GM12878 (cell line): ENCODE measurements around the gene ZDHHC14. TPM values are rescaled to one million over a fixed set of nuclear protein-coding genes. Genes with fewer than 3 reads are reported as not detected.

ENCODE experiments used
- ATAC-seq: fragments of 200-7000 bp; cut with Tn5 transposase; 3 replicates; pipeline ENCODE4 v1.9.1; 2020; ENCODE audit warnings: mild to moderate bottlenecking, moderate library complexity
- BruUV-seq: library from RNA; stranded (reverse); fragments of 400-500 nt; replicated peaks from 2 replicates; lab custom pipeline; 2021; lab: Mats Ljungman, UMichigan
- CTCF ChIA-PET: fragments of 300-600 bp; sonication (Branson Sonifier 250); formaldehyde crosslinking; extraction: SDS; loops from one replicate; lab custom pipeline; 2021; ENCODE audit warnings: inconsistent platforms; lab: Yijun Ruan, JAX
- POLR2A ChIA-PET: fragments of 350-600 bp; formaldehyde crosslinking; extraction: SDS; loops from one replicate; lab custom pipeline; 2021; ENCODE audit warnings: inconsistent platforms; lab: Charles Lee
- RAD21 ChIA-PET: fragments of 300-600 bp; sonication (Branson Sonifier 250); formaldehyde crosslinking; loops from one replicate; lab custom pipeline; 2023; ENCODE audit warnings: antibody characterized with exemption; ENCODE audit not compliant: unreplicated experiment; lab: Charles Lee
- SMC1A ChIA-PET: fragments of 300-600 bp; sonication (Branson Sonifier 250); formaldehyde crosslinking; loops from one replicate; lab custom pipeline; 2023; ENCODE audit not compliant: unreplicated experiment, uncharacterized antibody; lab: Charles Lee
- DNase-seq: peaks from one replicate; pipeline ENCODE4 v3.0.0-alpha.2; 2011; ENCODE audit warnings: low read depth, low spot score
- FAIRE-seq: peaks from 3 replicates; lab custom pipeline; 2011; peaks lifted over from hg19 to GRCh38; lab: Jason Lieb, UNC
- H2AFZ ChIP-seq: 2 replicates; pipeline ENCODE4 v1.6.0; 2011; ENCODE audit warnings: low read depth, low read length, control low read depth; ENCODE audit not compliant: control insufficient read depth
- H3K27ac ChIP-seq: 2 replicates; pipeline ENCODE4 v1.5.1; 2011; ENCODE audit warnings: control low read depth; ENCODE audit not compliant: control insufficient read depth, insufficient read depth
- H3K27me3 ChIP-seq, 2 experiments: replicated peaks in 1 of 2; 2 replicates each; pipeline versions ENCODE4 v1.6.0 to v1.6.1; 2011; ENCODE audit warnings: low read length in 1 of 2; ENCODE audit not compliant: control insufficient read depth in 2 of 2, insufficient read depth in 2 of 2
- H3K36me3 ChIP-seq, 2 experiments: 2 replicates each; pipeline ENCODE4 v1.5.1; 2011; ENCODE audit warnings: low read length in 1 of 2; ENCODE audit not compliant: control insufficient read depth in 2 of 2, insufficient read depth in 2 of 2
- H3K4me1 ChIP-seq: 2 replicates; pipeline ENCODE4 v1.6.1; 2011; ENCODE audit warnings: mild to moderate bottlenecking, low read length, moderate library complexity, mixed read lengths; ENCODE audit not compliant: control insufficient read depth, insufficient read depth
- H3K4me2 ChIP-seq: 2 replicates; pipeline ENCODE4 v1.6.0; 2011; ENCODE audit warnings: control low read depth; ENCODE audit not compliant: control insufficient read depth, insufficient read depth
- H3K4me3 ChIP-seq: fragments of 200-600 bp; sonication (generic); 2 replicates; pipeline ENCODE4 v1.5.1; 2016
- H3K79me2 ChIP-seq: 2 replicates; pipeline ENCODE4 v1.6.0; 2011; ENCODE audit warnings: low read length; ENCODE audit not compliant: control insufficient read depth, insufficient read depth
- H3K9ac ChIP-seq: 2 replicates; pipeline ENCODE4 v1.8.0; 2011; ENCODE audit warnings: low read length, control low read depth, mixed read lengths; ENCODE audit not compliant: control insufficient read depth, insufficient read depth
- H3K9me3 ChIP-seq: replicated peaks from 3 replicates; pipeline ENCODE4 v1.5.1; 2011; ENCODE audit warnings: mild to moderate bottlenecking, low read length; ENCODE audit not compliant: control insufficient read depth, insufficient read depth
- H4K20me1 ChIP-seq: 2 replicates; pipeline ENCODE4 v1.6.0; 2011; ENCODE audit not compliant: control insufficient read depth, insufficient read depth
- BCL3 ChIP-seq: IDR thresholded peaks from 2 replicates; pipeline ENCODE4 v1.6.1; 2011; ENCODE audit warnings: borderline replicate concordance, low read depth, mild to moderate bottlenecking, moderate library complexity, low read length; ENCODE audit not compliant: insufficient read depth, poor library complexity, severe bottlenecking
- CHD4 ChIP-seq: fragments of 200-600 bp; sonication (generic); IDR thresholded peaks from 2 replicates; pipeline ENCODE4 v1.6.1; 2016; ENCODE audit warnings: mild to moderate bottlenecking
- EGR1 ChIP-seq, 2 experiments: IDR thresholded peaks; 1 replicate in 1 of 2; 2 replicates in 1 of 2; pipeline ENCODE4 v1.6.1; 2011 to 2012; ENCODE audit warnings: low read depth in 2 of 2, low read length in 2 of 2, borderline replicate concordance in 1 of 2, mild to moderate bottlenecking in 1 of 2, moderate library complexity in 1 of 2
- EP300 ChIP-seq, 2 experiments: fragments of 150-350 bp in 1 of 2; IDR thresholded peaks; 2 replicates each; pipeline ENCODE4 v1.6.1; 2011 to 2012; ENCODE audit warnings: low read depth in 2 of 2, low read length in 2 of 2, borderline replicate concordance in 1 of 2, improper control_type of control experiment in 1 of 2, inconsistent platforms in 1 of 2; ENCODE audit not compliant: control insufficient read depth in 1 of 2
- HCFC1 ChIP-seq: fragments of 150-350 bp; IDR thresholded peaks from 2 replicates; pipeline ENCODE4 v1.6.1; 2014; ENCODE audit warnings: low read length
- HDGF ChIP-seq: fragments of 450-650 bp; IDR thresholded peaks from 2 replicates; pipeline ENCODE4 v1.6.1; 2016; ENCODE audit warnings: antibody characterized with exemption
- IKZF2 ChIP-seq, 2 experiments: fragments of 450-650 bp; IDR thresholded peaks; 2 replicates each; pipeline ENCODE4 v1.6.1; 2017; ENCODE audit warnings: mild to moderate bottlenecking in 2 of 2, moderate library complexity in 2 of 2
- IRF5 ChIP-seq: fragments of 450-650 bp; IDR thresholded peaks from 2 replicates; pipeline ENCODE4 v1.6.1; 2017; ENCODE audit warnings: borderline replicate concordance
- JUNB ChIP-seq: IDR thresholded peaks from 2 replicates; pipeline ENCODE4 v1.6.1; 2016; ENCODE audit warnings: antibody characterized with exemption, mild to moderate bottlenecking
- MLLT1 ChIP-seq: fragments of 450-650 bp; IDR thresholded peaks from 2 replicates; pipeline ENCODE4 v1.6.1; 2016; ENCODE audit warnings: mild to moderate bottlenecking
- PAX5 ChIP-seq: IDR thresholded peaks from 2 replicates; pipeline ENCODE4 v1.6.1; 2011; ENCODE audit warnings: low read depth, low read length, borderline replicate concordance
- SMARCA5 ChIP-seq: fragments of 450-650 bp; IDR thresholded peaks from 2 replicates; pipeline ENCODE4 v1.6.1; 2017; ENCODE audit warnings: mild to moderate bottlenecking
- SREBF2 ChIP-seq: IDR thresholded peaks from 2 replicates; pipeline ENCODE4 v1.6.1; 2012; ENCODE audit warnings: mild to moderate bottlenecking, low read length
- SUPT20H ChIP-seq: IDR thresholded peaks from 2 replicates; pipeline ENCODE4 v1.6.1; 2011; ENCODE audit warnings: low read depth, mild to moderate bottlenecking, low read length, moderate library complexity, borderline replicate concordance; ENCODE audit not compliant: control insufficient read depth
- TARDBP ChIP-seq: IDR thresholded peaks from 2 replicates; pipeline ENCODE4 v1.6.1; 2016; ENCODE audit warnings: borderline replicate concordance
- WGBS: methylation state at CpG from one replicate; pipeline ENCODE4 v1.1.6; 2016; ENCODE audit warnings: low lambda C conversion rate; ENCODE audit not compliant: insufficient replicate concordance, insufficient coverage; ENCODE audit errors: missing lambda C conversion rate; 5-methylcytosine and 5-hydroxymethylcytosine counted together
- in situ Hi-C: fragments of 300-500 bp; cut with MboI; formaldehyde crosslinking; loops from 9 replicates; pipeline ENCODE4 v1.14.3; 2018; ENCODE audit warnings: mixed read lengths
- intact Hi-C: fragments of 100-400 bp; cut with micrococcal nuclease; formaldehyde crosslinking; loops from one replicate; pipeline ENCODE4 v1.14.2; 2022; ENCODE audit not compliant: unreplicated experiment
- polyA plus RNA-seq, 11 experiments: library from polyadenylated mRNA; depleted of rRNA in 4 of 11; unstranded in 6 of 11; stranded (reverse) in 5 of 11; fragments of >200 nt; fragmentation: Nextera tagmentation in 4 of 11; fragmentation: Illumina TruSeq in 1 of 11; extraction: Ambion mirVana in 4 of 11; extraction: Trizol in 1 of 11; gene quantifications; 1 replicate in 1 of 11; 2 replicates in 10 of 11; pipeline versions ENCODE4 v1.2.1 to v1.2.3, GENCODE V29; 2011 to 2016; ENCODE audit warnings: inconsistent platforms in 2 of 11, missing spikeins in 2 of 11, low read depth in 1 of 11
- total RNA-seq, 4 experiments: library from RNA; depleted of rRNA in 3 of 4; stranded (reverse); fragments of >200 nt in 3 of 4; fragmentation: Illumina TruSeq in 1 of 4; extraction: Trizol in 1 of 4; gene quantifications; 2 replicates each; pipeline versions ENCODE4 v1.2.1 to v1.2.3, GENCODE V29; 2013 to 2021
- TF ChIP-seq, protein P1 (sequence below): IDR thresholded peaks from 2 replicates; pipeline ENCODE4 v1.6.1; 2012; ENCODE audit warnings: low read length, inconsistent platforms
- TF ChIP-seq, protein P2 (sequence below): fragments of 450-650 bp; formaldehyde crosslinking; IDR thresholded peaks from 2 replicates; pipeline ENCODE4 v1.4.0; 2022; ENCODE audit warnings: mild to moderate bottlenecking, moderate library complexity

Gene ZDHHC14
- total and polyA plus RNA-seq, 10 of the 15 experiments (the other 5 are each of a cell fraction or from before 2014, with no cell fraction given), result 0.15 to 16.0 (median 0.76) TPM; not detected in 1

DNA sequence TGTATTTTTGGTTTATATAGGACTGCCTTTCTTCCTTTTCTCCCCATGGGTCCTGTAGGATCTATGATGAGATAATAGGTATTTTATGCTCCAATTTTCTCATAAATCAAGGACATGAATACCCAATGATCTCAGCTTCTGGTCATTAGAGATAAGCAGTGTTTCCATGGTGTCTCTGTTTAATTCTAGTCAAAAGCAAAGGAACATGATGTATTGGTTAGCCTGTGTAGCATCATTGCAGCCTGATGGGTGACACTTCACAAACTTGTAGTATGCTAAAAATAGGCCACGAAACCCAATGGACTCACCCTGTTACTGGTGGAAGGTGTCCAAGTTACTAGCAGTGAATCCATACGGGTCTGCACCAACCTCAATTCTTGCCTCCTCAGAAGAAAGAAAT, 325.9 kb downstream of the ZDHHC14 start:
- no peak overlapping the region for H2AFZ ChIP-seq
- intact Hi-C loops, result no loop called here
- no peak overlapping the region for H3K9ac ChIP-seq
- H3K4me1 ChIP-seq, result no peaks in the 10 kb centered on the region
- POLR2A ChIA-PET, result no interaction called here
- no peaks in the 10 kb centered on the region for H3K27me3 ChIP-seq
- H3K27ac ChIP-seq, result no peak overlapping the region
- in situ Hi-C loops, result no loop called here
- RAD21 ChIA-PET, result no interaction called here
- no peak for TF ChIP-seq SREBF2
- TF ChIP-seq, protein P1, sequence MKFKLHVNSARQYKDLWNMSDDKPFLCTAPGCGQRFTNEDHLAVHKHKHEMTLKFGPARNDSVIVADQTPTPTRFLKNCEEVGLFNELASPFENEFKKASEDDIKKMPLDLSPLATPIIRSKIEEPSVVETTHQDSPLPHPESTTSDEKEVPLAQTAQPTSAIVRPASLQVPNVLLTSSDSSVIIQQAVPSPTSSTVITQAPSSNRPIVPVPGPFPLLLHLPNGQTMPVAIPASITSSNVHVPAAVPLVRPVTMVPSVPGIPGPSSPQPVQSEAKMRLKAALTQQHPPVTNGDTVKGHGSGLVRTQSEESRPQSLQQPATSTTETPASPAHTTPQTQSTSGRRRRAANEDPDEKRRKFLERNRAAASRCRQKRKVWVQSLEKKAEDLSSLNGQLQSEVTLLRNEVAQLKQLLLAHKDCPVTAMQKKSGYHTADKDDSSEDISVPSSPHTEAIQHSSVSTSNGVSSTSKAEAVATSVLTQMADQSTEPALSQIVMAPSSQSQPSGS, result no peak
- TF ChIP-seq IKZF2 (IDR thresholded peaks at IDR 0.05), result no peak
- no peak for TF ChIP-seq BCL3
- TF ChIP-seq PAX5, result no peak
- no peak for TF ChIP-seq MLLT1
- TF ChIP-seq, protein P2, sequence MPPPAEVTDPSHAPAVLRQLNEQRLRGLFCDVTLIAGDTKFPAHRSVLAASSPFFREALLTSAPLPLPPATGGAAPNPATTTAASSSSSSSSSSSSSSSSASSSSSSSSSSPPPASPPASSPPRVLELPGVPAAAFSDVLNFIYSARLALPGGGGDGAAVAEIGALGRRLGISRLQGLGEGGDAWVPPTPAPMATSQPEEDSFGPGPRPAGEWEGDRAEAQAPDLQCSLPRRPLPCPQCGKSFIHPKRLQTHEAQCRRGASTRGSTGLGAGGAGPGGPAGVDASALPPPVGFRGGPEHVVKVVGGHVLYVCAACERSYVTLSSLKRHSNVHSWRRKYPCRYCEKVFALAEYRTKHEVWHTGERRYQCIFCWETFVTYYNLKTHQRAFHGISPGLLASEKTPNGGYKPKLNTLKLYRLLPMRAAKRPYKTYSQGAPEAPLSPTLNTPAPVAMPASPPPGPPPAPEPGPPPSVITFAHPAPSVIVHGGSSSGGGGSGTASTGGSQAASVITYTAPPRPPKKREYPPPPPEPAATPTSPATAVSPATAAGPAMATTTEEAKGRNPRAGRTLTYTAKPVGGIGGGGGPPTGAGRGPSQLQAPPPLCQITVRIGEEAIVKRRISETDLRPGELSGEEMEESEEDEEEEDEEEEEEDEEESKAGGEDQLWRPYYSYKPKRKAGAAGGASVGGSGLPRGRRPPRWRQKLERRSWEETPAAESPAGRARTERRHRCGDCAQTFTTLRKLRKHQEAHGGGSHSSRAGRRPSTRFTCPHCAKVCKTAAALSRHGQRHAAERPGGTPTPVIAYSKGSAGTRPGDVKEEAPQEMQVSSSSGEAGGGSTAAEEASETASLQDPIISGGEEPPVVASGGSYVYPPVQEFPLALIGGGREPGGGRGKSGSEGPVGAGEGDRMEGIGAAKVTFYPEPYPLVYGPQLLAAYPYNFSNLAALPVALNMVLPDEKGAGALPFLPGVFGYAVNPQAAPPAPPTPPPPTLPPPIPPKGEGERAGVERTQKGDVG, result no peak
- TF ChIP-seq HDGF, result no peak
- no peak for TF ChIP-seq EGR1 (IDR thresholded peaks at IDR 0.05; ENCODE audit: borderline replicate concordance in 1 of 2, low read depth in 2 of 2, low read length in 2 of 2)
- TF ChIP-seq EP300 (IDR thresholded peaks at IDR 0.05; ENCODE audit: borderline replicate concordance in 1 of 2, control insufficient read depth in 1 of 2, low read depth in 2 of 2, low read length in 2 of 2), result no peak
- no peak for TF ChIP-seq JUNB
- no peak for TF ChIP-seq CHD4
- no peak for TF ChIP-seq SUPT20H
- no peak for TF ChIP-seq IRF5
- TF ChIP-seq HCFC1, result no peak
- no peak for TF ChIP-seq TARDBP
- no peak for TF ChIP-seq SMARCA5
- CTCF ChIA-PET, result no interaction called here
- H3K9me3 ChIP-seq, result no peaks in the 10 kb centered on the region
- no peak overlapping the region for H3K4me3 ChIP-seq
- no TSS peak for BruUV-seq
- DNase-seq (no peak), ATAC-seq (no peak), FAIRE-seq (no peak)
- no peaks in the 10 kb centered on the region for H3K36me3 ChIP-seq
- WGBS, result 49% methylated on average over 2 of the region's 2 CpGs
- H4K20me1 ChIP-seq, result no peaks in the 10 kb centered on the region
- SMC1A ChIA-PET, result no interaction called here
- H3K79me2 ChIP-seq, result no peaks in the 10 kb centered on the region
- H3K4me2 ChIP-seq, result no peak overlapping the region
